Fibroblast of lung (primary cell): ENCODE measurements around the gene TTLL12.

Experiments used
- CTCF ChIP-seq, 2 donors: IDR thresholded peaks in 1 of 2; conservative IDR thresholded peaks in 1 of 2; 1 replicate in 1 of 2; 2 replicates in 1 of 2; pipeline ENCODE4 v1.5.1; 2011 to 2012; ENCODE audit warnings: low read length in 2 of 2, control low read depth in 1 of 2, inconsistent platforms in 1 of 2, low read depth in 1 of 2, mild to moderate bottlenecking in 1 of 2
- EZH2 ChIP-seq: IDR thresholded peaks from 2 replicates; pipeline ENCODE4 v1.5.1; 2012; ENCODE audit warnings: low read length, control low read depth, mild to moderate bottlenecking; ENCODE audit errors: missing control alignments

DNA sequence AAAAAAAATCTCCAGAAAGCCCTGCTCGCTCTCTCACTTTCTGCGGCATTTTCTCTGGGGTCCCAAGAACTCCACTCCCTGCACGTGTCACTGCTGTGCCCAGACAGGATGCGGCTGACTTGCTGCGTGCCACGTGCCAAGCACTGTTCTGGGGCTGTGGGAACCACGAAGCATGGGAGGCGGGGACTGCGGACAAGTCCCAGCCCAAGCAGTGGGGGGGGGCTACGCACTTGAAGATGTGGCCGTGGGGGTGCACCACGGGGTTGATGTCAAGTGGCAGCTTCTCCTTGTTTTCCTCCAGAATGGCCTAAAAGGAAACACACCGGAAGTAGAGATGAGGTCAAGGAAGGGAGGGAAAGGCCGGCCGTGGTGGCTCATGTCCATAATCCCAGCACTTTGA lies 10.8 kb downstream of the TTLL12 start:
- TF ChIP-seq CTCF (conservative IDR thresholded peaks at IDR 0.05 in 1 of 2, IDR thresholded peaks at IDR 0.05 in 1 of 2; ENCODE audit: low read depth in 1 of 2, low read length in 2 of 2): no peak
- no peak for TF ChIP-seq EZH2
